ENCODE data around the gene RPS6KA3.

DNA sequence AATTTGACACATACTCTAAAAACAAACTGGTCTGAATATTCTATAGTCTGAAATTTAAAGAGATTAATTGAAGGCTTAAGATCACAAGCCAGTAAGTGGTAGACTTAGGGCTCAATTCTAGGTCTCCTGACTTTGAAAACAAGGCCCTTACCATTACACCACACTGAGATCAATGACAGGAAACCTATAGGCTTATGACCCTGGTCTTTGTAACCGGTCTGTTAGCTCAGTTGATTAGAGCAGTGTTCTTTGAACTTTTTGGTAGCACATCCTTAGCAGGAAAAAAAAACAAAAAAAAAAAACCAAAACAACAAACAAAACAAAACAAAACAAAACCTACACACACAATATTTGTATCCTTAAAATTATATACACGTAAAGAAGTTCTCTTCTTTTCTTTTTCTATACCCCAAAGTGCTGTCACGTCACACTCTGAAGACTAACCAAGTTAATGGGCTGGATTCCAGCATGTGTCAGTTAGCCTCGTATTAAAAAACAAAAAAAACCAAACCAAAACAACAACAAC lies 55.4 kb downstream of the RPS6KA3 start:
- TF ChIP-seq CTCF (IDR thresholded peaks at IDR 0.05) (no peak), POLR2A (IDR thresholded peaks at IDR 0.05) (no peak)

Measured in Peyer's patch (tissue), 4 donors.